T-helper 1 cell (primary cell): ENCODE measurements around the gene CKAP4.

Source experiments
- DNase-seq, 5 donors: peaks; one replicate each; pipeline ENCODE4 v3.0.0-alpha.2; 2012 to 2020

CKAP4 gene

GRCh38 chr12:106195621-106196027 lies 52.2 kb downstream of the CKAP4 start:
- no peak for DNase-seq

GRCh38 chr12:106194351-106194750 lies 53.5 kb downstream of the CKAP4 start:
- DNase-seq = no peak

- no peak for DNase-seq
Measured at GRCh38 chr12:106193394-106194215, 54.2 kb downstream of the CKAP4 start.

- no peak for DNase-seq
Measured at GRCh38 chr12:106192659-106193393, 55.0 kb downstream of the CKAP4 start.

GRCh38 chr12:106190581-106190980 lies 57.2 kb downstream of the CKAP4 start:
- DNase-seq = no peak

GRCh38 chr12:106189341-106189740 lies 58.5 kb downstream of the CKAP4 start:
- DNase-seq = no peak

GRCh38 chr12:106188256-106188655 lies 59.6 kb downstream of the CKAP4 start:
- DNase-seq = no peak
